OCI-LY3 (cell line): ENCODE measurements around the gene PNPLA7.

Experiments
- H2AFZ ChIP-seq: fragments of 200-600, 300-600 bp; shearing (Covaris generic); 2 replicates; pipeline ENCODE4 v1.6.0; 2014; ENCODE audit warnings: antibody characterized with exemption, low read depth, low read length
- H3K27ac ChIP-seq: fragments of 200-600, 300-600 bp; sonication (generic); 2 replicates; pipeline ENCODE4 v1.5.1; 2014; ENCODE audit warnings: mild to moderate bottlenecking, low read length, moderate library complexity, mixed read lengths
- H3K27me3 ChIP-seq: fragments of 200-600, 300-600 bp; sonication (generic); 2 replicates; pipeline ENCODE4 v1.6.1; 2014; ENCODE audit warnings: low read depth, low read length, mixed read lengths
- H3K36me3 ChIP-seq: fragments of 200-600, 300-600 bp; sonication (generic); replicated peaks from 2 replicates; pipeline ENCODE3; 2014; ENCODE audit warnings: low read depth, low read length, mixed read lengths
- H3K4me1 ChIP-seq: fragments of 300-600, 200-600 bp; sonication (generic); 2 replicates; pipeline ENCODE4 v1.6.1; 2014; ENCODE audit warnings: low read length, mixed read lengths
- H3K4me2 ChIP-seq: fragments of 200-600, 300-600 bp; sonication (generic); 2 replicates; pipeline ENCODE4 v1.6.1; 2014; ENCODE audit warnings: low read length, mixed read lengths
- H3K4me3 ChIP-seq: fragments of 300-600, 200-600 bp; sonication (generic); 2 replicates; pipeline ENCODE4 v1.5.1; 2014; ENCODE audit warnings: antibody characterized with exemption, mild to moderate bottlenecking, low read length, moderate library complexity
- H3K79me2 ChIP-seq: fragments of 300-600, 200-600 bp; shearing (Covaris generic); 2 replicates; pipeline ENCODE4 v1.6.1; 2014; ENCODE audit warnings: mild to moderate bottlenecking, low read length, mixed read lengths
- H3K9ac ChIP-seq: fragments of 300-600, 200-600 bp; shearing (Covaris generic); 2 replicates; pipeline ENCODE4 v1.6.0; 2014; ENCODE audit warnings: mild to moderate bottlenecking, low read length, moderate library complexity
- H3K9me3 ChIP-seq: fragments of 200-600, 300-600 bp; shearing (Covaris generic); 2 replicates; pipeline ENCODE4 v1.6.1; 2014; ENCODE audit warnings: low read length, mixed read lengths; ENCODE audit not compliant: insufficient read depth
- H4K20me1 ChIP-seq: fragments of 200-600, 300-600 bp; sonication (generic); 2 replicates; pipeline ENCODE4 v1.6.1; 2016; ENCODE audit warnings: low read length, mixed read lengths; ENCODE audit not compliant: insufficient read depth
- EZH2phosphoT487 ChIP-seq: fragments of 200-600 bp; shearing (Covaris generic); IDR thresholded peaks from 2 replicates; pipeline ENCODE4 v1.6.1; 2018; ENCODE audit warnings: antibody characterized with exemption, mixed run types, low read depth
- TF ChIP-seq, protein P1 (sequence below): fragments of 200-600, 300-600 bp; sonication (generic); IDR thresholded peaks from 2 replicates; pipeline ENCODE4 v1.5.1; 2014; ENCODE audit warnings: antibody characterized with exemption, low read length, low read depth

The PNPLA7 gene

DNA sequence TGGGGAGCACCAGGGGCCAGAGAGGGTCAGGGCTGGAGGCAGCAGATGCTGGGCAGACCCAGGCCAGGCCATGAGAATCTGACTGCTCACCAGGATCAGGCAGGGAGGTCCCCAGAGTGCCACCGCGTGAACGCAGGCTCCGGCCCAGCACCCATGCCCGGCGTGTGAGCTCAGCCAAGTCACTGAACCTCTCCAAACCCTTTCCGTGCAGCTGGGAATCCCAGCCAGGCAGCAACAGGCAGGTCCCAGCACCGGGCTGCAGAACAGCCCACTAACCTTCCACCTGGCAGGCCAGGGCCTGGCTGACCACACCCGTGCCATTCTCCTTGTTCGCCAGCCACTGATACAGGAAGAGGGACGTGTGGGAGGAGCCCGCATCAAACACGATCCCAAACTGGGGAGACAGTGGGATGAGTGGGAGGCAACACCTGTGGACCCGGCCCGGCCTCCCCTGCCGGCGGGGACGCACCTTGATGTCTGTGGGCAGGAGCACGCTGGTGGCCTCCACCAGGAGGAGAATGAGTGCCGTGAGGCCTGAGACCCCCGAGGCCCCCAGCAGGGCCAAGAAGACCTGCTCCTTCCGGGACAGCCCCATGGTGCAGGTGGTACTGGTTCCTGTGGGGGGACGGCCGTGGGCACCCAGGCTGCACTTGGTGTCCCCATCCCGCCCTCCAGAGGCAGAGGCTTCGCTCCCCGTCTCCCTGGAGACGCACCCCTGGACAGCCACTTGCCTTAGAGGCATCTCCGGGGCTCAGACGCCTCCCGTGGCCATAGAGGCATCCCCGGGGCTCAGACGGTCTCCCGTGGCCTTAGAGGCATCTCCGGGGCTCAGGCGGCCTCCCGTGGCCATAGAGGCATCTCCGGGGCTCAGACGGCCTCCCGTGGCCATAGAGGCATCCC is 112.3 kb downstream of the PNPLA7 start:
- Histone ChIP-seq H3K36me3 (no peaks in the 10 kb centered on the region), H3K27me3 (no peaks in the 10 kb centered on the region), H2AFZ (no peak overlapping the region), H3K79me2 (no peaks in the 10 kb centered on the region), H3K9me3 (no peaks in the 10 kb centered on the region), H3K27ac (no peak overlapping the region), H3K9ac (no peak overlapping the region), H3K4me1 (no peaks in the 10 kb centered on the region), H3K4me2 (no peak overlapping the region), H3K4me3 (no peak overlapping the region), H4K20me1 (no peaks in the 10 kb centered on the region)
- no peak for TF ChIP-seq EZH2phosphoT487
- TF ChIP-seq, protein P1, sequence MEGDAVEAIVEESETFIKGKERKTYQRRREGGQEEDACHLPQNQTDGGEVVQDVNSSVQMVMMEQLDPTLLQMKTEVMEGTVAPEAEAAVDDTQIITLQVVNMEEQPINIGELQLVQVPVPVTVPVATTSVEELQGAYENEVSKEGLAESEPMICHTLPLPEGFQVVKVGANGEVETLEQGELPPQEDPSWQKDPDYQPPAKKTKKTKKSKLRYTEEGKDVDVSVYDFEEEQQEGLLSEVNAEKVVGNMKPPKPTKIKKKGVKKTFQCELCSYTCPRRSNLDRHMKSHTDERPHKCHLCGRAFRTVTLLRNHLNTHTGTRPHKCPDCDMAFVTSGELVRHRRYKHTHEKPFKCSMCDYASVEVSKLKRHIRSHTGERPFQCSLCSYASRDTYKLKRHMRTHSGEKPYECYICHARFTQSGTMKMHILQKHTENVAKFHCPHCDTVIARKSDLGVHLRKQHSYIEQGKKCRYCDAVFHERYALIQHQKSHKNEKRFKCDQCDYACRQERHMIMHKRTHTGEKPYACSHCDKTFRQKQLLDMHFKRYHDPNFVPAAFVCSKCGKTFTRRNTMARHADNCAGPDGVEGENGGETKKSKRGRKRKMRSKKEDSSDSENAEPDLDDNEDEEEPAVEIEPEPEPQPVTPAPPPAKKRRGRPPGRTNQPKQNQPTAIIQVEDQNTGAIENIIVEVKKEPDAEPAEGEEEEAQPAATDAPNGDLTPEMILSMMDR: no peak

DNA sequence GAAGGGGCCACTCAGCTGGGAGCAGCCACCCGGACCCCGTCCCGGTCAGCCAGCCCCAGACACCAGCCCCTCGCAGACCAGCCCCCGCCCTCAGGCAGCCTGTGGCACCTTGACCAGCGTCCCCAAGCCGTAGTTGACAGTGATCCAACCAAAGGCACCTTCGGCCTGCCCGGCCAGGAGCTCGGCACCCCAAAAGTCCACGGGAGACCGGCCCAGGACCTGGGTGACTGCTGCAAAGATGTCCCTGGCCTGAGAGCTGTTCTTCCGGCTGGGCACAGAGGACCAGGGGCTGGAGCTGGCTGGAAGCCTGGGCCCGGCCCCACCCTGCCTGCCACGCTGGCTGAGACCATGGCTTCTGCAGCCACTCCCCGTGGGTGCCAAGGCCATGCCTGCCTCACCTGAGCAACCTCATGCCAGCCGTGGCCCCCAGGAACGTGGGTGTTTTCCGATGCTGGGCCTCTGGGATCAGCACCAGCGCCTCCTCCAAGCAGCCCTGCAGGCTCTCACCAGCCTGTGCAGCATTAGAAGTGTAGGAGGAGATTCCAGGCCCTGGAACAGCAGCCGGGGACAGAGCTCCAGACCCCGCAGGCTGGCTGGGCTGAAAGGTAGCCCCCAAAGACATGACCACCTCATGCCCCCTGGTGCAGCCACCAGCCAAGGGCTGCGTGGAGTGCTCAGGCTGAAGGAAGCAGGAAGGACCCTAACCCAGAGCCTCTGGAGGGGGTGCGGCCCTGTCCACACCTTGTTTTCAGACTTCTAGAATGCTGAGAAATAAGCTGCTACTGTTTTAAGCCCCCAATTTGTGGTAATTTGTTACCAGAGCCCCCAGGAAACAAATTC is 113.2 kb downstream of the PNPLA7 start:
- H3K4me3 ChIP-seq: no peak overlapping the region
- no peak overlapping the region for H2AFZ ChIP-seq
- no peaks in the 10 kb centered on the region for H3K4me1 ChIP-seq
- H3K27ac ChIP-seq: no peak overlapping the region
- H3K36me3 ChIP-seq: no peaks in the 10 kb centered on the region
- no peaks in the 10 kb centered on the region for H4K20me1 ChIP-seq
- TF ChIP-seq, protein P1: no peak
- TF ChIP-seq EZH2phosphoT487: no peak
- H3K9me3 ChIP-seq: no peaks in the 10 kb centered on the region
- no peaks in the 10 kb centered on the region for H3K79me2 ChIP-seq
- H3K27me3 ChIP-seq: no peaks in the 10 kb centered on the region
- H3K9ac ChIP-seq: no peak overlapping the region
- H3K4me2 ChIP-seq: no peak overlapping the region

DNA sequence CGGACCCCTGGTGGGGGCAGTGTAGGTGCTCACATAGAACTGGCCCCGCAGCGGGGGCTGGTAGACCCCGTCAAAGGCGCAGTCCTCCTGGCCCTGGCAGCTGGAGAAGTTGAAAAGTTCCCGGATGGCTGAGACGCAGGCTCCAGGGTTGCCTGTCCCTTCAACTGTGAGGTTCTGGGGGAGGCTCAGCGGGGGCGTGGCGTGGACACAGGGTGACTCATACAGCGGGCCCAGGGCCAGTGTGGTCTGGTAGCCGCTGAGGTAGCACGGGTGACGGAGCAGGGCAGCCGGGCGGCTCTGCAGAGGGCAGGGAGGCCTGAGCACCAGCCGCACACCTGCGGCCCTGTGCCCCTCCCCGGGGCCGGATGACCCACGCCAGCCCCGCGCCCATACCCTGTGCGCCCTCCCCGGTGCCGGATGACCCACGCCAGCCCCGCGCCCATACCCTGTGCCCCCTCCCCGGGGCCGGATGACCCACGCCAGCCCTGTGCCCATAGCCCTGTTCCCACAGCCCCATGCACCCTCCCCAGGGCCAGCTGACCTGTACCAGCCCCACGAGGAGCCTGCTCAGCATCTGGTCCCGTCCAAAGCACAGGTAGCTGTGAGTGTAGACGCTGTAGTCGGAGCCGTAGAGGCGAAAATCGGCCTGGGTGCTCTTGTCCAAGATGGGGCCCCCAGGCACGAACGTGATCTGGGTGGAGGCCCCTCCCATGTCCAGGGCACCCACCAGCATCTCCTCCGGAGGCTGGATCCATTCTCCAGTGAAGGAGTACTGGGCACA is 114.0 kb downstream of the PNPLA7 start:
- Histone ChIP-seq H2AFZ (no peak overlapping the region), H3K9me3 (no peaks in the 10 kb centered on the region), H3K79me2 (no peaks in the 10 kb centered on the region), H3K36me3 (no peaks in the 10 kb centered on the region), H3K27ac (no peak overlapping the region), H3K27me3 (no peaks in the 10 kb centered on the region), H3K4me2 (no peak overlapping the region), H3K4me1 (no peaks in the 10 kb centered on the region), H4K20me1 (no peaks in the 10 kb centered on the region), H3K4me3 (no peak overlapping the region), H3K9ac (no peak overlapping the region)
- TF ChIP-seq, protein P1: no peak
- TF ChIP-seq EZH2phosphoT487: no peak
